ENCODE results near the gene SAP30BP.

- no peak for TF ChIP-seq CTCF (IDR thresholded peaks at IDR 0.05; ENCODE audit: low read depth, low read length)
- no peak for TF ChIP-seq POLR2A (IDR thresholded peaks at IDR 0.05; ENCODE audit: extremely low read depth, insufficient read length)
Measured at GRCh38 chr17:75664099-75664549, 3.0 kb upstream of the SAP30BP start.

All from NB4 (cell line).